ENCODE measurements around the gene UBE3D. TPM values are rescaled to one million over a fixed set of nuclear protein-coding genes. Genes with fewer than 3 reads are reported as not detected.

The UBE3D gene
- total and polyA plus RNA-seq, 2 of the 8 experiments (the other 6 are each of a cell fraction or from before 2014, with no cell fraction given) = 5.7 to 16.3 TPM

DNA sequence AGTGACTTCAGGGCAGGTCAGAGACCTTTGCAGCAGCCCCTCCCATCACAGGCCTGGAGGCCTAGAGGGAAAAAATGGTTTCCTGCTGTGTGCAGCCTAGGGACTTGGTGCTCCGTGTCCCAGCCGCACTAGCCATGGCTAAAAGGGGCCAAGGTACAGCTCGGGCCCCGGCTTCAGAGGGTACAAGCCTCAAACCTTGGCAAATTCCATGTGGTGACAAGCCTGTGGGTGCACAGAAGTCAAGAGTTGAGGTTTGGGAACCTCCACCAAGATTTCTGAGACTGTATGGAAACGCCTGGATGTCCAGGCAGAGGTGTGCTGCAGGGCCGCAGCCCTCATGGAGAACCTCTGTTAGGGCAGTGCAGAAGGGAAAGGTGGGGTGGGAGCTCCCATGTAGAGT, 34.0 kb downstream of the UBE3D start (continued):
- TF ChIP-seq, protein P1, sequence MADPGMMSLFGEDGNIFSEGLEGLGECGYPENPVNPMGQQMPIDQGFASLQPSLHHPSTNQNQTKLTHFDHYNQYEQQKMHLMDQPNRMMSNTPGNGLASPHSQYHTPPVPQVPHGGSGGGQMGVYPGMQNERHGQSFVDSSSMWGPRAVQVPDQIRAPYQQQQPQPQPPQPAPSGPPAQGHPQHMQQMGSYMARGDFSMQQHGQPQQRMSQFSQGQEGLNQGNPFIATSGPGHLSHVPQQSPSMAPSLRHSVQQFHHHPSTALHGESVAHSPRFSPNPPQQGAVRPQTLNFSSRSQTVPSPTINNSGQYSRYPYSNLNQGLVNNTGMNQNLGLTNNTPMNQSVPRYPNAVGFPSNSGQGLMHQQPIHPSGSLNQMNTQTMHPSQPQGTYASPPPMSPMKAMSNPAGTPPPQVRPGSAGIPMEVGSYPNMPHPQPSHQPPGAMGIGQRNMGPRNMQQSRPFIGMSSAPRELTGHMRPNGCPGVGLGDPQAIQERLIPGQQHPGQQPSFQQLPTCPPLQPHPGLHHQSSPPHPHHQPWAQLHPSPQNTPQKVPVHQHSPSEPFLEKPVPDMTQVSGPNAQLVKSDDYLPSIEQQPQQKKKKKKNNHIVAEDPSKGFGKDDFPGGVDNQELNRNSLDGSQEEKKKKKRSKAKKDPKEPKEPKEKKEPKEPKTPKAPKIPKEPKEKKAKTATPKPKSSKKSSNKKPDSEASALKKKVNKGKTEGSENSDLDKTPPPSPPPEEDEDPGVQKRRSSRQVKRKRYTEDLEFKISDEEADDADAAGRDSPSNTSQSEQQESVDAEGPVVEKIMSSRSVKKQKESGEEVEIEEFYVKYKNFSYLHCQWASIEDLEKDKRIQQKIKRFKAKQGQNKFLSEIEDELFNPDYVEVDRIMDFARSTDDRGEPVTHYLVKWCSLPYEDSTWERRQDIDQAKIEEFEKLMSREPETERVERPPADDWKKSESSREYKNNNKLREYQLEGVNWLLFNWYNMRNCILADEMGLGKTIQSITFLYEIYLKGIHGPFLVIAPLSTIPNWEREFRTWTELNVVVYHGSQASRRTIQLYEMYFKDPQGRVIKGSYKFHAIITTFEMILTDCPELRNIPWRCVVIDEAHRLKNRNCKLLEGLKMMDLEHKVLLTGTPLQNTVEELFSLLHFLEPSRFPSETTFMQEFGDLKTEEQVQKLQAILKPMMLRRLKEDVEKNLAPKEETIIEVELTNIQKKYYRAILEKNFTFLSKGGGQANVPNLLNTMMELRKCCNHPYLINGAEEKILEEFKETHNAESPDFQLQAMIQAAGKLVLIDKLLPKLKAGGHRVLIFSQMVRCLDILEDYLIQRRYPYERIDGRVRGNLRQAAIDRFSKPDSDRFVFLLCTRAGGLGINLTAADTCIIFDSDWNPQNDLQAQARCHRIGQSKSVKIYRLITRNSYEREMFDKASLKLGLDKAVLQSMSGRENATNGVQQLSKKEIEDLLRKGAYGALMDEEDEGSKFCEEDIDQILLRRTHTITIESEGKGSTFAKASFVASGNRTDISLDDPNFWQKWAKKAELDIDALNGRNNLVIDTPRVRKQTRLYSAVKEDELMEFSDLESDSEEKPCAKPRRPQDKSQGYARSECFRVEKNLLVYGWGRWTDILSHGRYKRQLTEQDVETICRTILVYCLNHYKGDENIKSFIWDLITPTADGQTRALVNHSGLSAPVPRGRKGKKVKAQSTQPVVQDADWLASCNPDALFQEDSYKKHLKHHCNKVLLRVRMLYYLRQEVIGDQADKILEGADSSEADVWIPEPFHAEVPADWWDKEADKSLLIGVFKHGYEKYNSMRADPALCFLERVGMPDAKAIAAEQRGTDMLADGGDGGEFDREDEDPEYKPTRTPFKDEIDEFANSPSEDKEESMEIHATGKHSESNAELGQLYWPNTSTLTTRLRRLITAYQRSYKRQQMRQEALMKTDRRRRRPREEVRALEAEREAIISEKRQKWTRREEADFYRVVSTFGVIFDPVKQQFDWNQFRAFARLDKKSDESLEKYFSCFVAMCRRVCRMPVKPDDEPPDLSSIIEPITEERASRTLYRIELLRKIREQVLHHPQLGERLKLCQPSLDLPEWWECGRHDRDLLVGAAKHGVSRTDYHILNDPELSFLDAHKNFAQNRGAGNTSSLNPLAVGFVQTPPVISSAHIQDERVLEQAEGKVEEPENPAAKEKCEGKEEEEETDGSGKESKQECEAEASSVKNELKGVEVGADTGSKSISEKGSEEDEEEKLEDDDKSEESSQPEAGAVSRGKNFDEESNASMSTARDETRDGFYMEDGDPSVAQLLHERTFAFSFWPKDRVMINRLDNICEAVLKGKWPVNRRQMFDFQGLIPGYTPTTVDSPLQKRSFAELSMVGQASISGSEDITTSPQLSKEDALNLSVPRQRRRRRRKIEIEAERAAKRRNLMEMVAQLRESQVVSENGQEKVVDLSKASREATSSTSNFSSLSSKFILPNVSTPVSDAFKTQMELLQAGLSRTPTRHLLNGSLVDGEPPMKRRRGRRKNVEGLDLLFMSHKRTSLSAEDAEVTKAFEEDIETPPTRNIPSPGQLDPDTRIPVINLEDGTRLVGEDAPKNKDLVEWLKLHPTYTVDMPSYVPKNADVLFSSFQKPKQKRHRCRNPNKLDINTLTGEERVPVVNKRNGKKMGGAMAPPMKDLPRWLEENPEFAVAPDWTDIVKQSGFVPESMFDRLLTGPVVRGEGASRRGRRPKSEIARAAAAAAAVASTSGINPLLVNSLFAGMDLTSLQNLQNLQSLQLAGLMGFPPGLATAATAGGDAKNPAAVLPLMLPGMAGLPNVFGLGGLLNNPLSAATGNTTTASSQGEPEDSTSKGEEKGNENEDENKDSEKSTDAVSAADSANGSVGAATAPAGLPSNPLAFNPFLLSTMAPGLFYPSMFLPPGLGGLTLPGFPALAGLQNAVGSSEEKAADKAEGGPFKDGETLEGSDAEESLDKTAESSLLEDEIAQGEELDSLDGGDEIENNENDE (IDR thresholded peaks at IDR 0.05; ENCODE audit: insufficient replicate concordance, low read length) = no peak
- TF ChIP-seq RFX5 (IDR thresholded peaks at IDR 0.05; ENCODE audit: borderline replicate concordance, low read depth, low read length) = no peak
- no peak for TF ChIP-seq HDAC6 (IDR thresholded peaks at IDR 0.05; ENCODE audit: low read depth, low read length)
- no peak for TF ChIP-seq PHF8 (conservative IDR thresholded peaks at IDR 0.05; ENCODE audit: low read depth, low read length)

Measured in H1 (cell line).